Measurements from ENCODE around the gene KISS1R.

DNA sequence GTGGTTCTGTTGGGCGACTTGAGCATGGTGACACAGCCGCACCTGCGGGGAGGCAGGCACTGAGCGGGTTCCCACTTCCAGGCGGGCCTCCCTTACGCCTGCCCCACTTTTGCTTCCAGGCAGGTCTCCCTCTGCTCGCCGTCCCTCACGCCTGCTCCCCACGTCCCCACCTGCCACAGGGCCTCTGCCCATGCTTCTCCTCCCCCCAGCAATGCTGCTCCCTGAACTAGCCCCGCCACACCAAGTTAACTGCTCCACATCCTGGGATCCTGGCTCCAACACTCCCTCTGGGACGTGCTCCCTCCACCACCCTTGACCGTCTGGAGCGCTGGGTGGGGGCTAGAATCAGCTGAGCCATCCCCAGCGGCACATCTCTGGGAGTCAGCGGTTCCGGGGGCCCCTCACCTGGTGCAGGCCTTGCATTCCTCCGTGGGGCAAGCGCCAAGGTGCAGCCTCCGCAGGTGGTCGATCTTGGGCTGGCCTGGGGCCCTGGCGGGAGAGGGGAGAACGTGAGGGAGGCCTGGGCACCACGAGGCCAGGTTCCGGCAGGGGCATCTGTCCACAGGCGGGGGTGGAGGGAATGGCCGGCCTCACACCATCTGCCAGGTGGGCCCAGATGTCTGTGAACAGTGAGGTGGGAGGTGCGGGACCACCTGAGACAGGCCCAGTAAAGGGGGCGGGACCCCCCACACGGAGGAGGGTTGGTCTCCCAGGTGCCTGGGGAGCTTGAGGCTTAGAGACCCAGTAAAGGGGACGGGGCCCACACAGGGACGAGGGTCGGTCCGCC lies 48.5 kb upstream of the KISS1R start:
- TF ChIP-seq MAFK (IDR thresholded peaks at IDR 0.05; ENCODE audit: low read depth, low read length) (no peak), CTCF (conservative IDR thresholded peaks at IDR 0.05; ENCODE audit: low read depth, low read length) (no peak), RFX5 (IDR thresholded peaks at IDR 0.05; ENCODE audit: low read depth, low read length) (no peak), MXI1 (IDR thresholded peaks at IDR 0.05; ENCODE audit: borderline replicate concordance, low read depth, low read length) (no peak), RCOR1 (IDR thresholded peaks at IDR 0.05; ENCODE audit: insufficient replicate concordance, low read length) (no peak), POLR2A (IDR thresholded peaks at IDR 0.05; ENCODE audit: low read depth, low read length) (no peak), MAZ (IDR thresholded peaks at IDR 0.05; ENCODE audit: borderline replicate concordance, low read depth, low read length) (no peak), CHD1 (IDR thresholded peaks at IDR 0.05; ENCODE audit: low read depth, low read length) (no peak), ELK1 (IDR thresholded peaks at IDR 0.05; ENCODE audit: borderline replicate concordance, low read depth, low read length) (no peak), BHLHE40 (IDR thresholded peaks at IDR 0.05; ENCODE audit: low read depth, low read length) (no peak), RAD21 (IDR thresholded peaks at IDR 0.05; ENCODE audit: low read length) (no peak), CEBPB (IDR thresholded peaks at IDR 0.05; ENCODE audit: low read depth, low read length) (no peak), SMC3 (IDR thresholded peaks at IDR 0.05; ENCODE audit: low read depth, low read length) (no peak)
- TF ChIP-seq, protein P1, sequence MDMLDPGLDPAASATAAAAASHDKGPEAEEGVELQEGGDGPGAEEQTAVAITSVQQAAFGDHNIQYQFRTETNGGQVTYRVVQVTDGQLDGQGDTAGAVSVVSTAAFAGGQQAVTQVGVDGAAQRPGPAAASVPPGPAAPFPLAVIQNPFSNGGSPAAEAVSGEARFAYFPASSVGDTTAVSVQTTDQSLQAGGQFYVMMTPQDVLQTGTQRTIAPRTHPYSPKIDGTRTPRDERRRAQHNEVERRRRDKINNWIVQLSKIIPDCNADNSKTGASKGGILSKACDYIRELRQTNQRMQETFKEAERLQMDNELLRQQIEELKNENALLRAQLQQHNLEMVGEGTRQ (IDR thresholded peaks at IDR 0.05; ENCODE audit: low read depth, low read length), result no peak

Data from IMR-90 (cell line).